Measurements from ENCODE around the gene PLEKHG4.

The PLEKHG4 gene

GRCh38 chr16:67246081-67246755, 33.1 kb upstream of the PLEKHG4 start:
- no peak for DNase-seq (ENCODE audit: low read depth in 2 of 2)

- DNase-seq (ENCODE audit: low read depth in 2 of 2) = peak in 1 of 2 donors; percentile 29
Measured at GRCh38 chr16:67246756-67247191, 32.6 kb upstream of the PLEKHG4 start.

- DNase-seq (ENCODE audit: low read depth in 2 of 2) = peak; percentile 87 to 96
Measured at GRCh38 chr16:67247192-67248072, 31.9 kb upstream of the PLEKHG4 start, which contains the start of gene FHOD1. FHOD1 (minus strand) TSS chr16:67247481; CDS start chr16:67247410, 71 bp downstream.

GRCh38 chr16:67248073-67248400, 31.3 kb upstream of the PLEKHG4 start:
- DNase-seq (ENCODE audit: low read depth in 2 of 2) = no peak

GRCh38 chr16:67248401-67249177, 30.7 kb upstream of the PLEKHG4 start, which contains the start of gene SLC9A5:
SLC9A5 (plus strand) TSS chr16:67248979; CDS start chr16:67249015, 36 bp downstream.
- DNase-seq (ENCODE audit: low read depth in 2 of 2) = no peak

DNA sequence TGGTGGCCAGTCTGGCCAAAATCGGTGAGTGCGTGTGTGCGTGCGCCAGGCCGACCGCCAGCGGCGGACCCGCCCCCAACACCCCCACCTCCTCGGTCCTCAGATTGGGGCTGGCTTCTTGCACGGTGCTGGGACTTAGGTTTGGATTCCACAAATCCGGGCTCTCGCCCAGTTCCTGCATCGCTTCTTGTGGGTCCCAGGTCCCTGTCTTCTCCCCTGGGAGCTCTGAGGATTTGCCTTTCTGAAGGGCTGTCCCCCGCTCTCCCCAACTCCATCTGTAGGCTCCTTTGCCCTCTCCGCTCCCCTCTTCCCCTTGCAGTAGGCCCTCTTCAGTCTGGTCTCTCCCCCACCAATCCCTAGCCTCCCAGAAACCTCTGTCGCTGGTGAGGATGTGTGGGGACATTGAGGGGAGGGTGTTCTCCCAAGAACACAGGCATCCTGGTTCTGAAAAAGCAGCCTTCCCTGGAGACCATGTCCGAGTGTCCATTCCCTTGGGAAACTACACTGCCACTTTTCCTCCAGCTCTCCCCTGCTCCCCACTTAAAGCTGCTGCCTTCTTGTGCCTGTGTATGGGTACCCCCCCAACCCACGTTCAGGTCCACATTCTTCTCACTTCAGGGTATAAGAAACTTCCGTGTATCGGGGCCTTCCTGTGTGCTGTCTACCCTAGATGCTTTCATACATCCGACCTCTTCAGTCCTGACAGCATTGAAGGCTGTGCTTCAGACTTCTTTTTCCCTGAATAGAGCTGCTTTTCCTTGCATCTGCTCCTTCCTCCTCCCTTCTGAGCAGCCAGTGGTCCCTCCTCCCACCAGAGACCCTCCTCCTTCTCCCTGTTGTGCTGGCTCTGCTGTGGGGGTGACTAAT, 29.9 kb upstream of the PLEKHG4 start:
- no peak for DNase-seq (ENCODE audit: low read depth in 2 of 2)

- DNase-seq (ENCODE audit: low read depth in 2 of 2) = no peak
Measured at GRCh38 chr16:67250045-67250327, 29.3 kb upstream of the PLEKHG4 start.

- no peak for DNase-seq (ENCODE audit: low read depth in 2 of 2)
Measured at GRCh38 chr16:67252609-67253497, 26.5 kb upstream of the PLEKHG4 start.

DNA sequence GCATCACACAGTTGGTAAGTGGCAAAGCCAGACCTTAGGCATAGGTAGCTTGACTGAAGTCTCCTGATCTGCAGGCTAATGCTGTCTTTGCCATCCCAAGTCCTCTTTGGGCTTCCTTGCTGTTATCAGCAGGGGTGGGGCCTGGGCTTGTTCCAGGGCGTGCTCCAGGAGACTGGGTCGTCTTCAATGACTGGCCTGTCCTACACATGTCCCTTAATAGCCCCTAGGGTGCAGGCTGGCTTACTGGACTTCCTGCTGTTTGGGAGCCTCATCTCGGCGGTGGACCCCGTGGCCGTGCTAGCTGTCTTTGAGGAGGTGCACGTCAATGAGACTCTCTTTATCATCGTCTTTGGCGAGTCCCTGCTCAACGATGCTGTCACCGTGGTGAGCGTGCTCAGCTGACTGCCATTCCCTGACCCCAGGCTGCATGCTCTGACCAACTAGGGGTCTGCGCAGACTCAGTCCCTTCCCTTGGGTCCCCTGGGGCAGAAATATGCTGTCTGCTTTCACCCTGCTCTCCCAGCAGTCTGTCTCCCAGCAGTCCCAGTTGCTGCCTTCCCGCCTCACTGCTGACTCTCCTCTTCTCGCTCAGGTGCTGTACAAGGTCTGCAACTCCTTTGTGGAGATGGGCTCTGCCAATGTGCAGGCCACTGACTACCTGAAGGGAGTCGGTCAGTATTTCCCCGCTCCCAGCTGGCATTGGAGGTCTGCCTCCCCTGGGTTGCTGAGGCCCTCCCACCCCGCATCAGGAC, 24.4 kb upstream of the PLEKHG4 start:
- no peak for DNase-seq (ENCODE audit: low read depth in 2 of 2)

GRCh38 chr16:67255553-67256221, 23.6 kb upstream of the PLEKHG4 start:
- DNase-seq (ENCODE audit: low read depth in 2 of 2) = no peak

- DNase-seq (ENCODE audit: low read depth in 2 of 2) = no peak
Measured at GRCh38 chr16:67256701-67257230, 22.6 kb upstream of the PLEKHG4 start.

DNA sequence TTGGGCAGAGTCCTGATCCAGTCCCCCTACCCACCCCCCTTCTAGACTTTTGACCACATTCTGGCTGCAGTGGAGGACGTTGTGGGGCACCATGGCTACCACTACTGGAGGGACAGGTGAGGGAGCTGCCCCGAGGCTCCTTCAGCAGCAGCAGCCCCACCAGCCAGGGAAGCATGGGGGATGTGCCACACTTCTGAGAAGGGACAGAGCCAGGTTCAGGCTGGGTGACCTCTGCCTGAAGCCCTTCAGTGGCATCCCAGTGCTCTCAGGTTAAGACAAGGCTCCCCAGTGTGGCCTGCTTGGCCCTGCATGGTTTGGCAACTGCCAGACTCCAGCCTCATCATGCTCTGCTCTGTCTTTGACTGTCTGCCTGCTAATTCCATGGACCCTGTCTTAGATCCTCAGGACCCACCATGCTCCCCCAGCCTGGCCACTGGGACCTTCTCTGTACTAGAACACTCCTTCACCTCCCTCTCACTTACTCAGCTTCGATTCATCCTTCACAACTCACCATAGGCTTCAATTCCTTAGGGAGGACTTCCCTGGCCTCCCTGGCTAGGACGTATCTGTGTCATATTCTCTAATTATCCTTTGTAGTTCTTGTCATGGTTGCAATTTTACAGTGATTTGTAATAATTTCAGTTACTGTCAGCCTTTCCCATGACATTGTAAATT, 21.7 kb upstream of the PLEKHG4 start:
- no peak for DNase-seq (ENCODE audit: low read depth in 2 of 2)

- DNase-seq (ENCODE audit: low read depth in 2 of 2) = no peak
Measured at GRCh38 chr16:67258161-67258835, 21.0 kb upstream of the PLEKHG4 start.

DNA sequence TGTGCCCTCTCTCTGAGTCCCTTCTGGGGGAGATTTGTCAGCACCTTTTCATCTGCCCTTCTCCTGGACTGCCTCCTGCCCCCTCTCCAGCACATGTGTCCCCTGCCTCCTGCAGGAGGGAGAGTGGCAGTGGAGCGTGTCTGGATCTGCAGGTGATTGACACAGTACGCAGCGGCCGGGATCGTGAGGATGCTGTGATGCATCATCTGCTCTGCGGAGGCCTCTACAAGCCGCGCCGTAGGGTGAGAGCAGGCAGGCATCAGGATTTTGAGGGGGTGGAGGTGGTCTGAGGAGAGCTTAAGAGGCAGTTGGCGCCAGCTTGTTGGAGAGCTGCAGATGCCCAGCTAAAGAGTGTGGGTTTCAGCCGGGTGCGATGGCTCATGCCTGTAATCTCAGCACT, 19.6 kb upstream of the PLEKHG4 start:
- DNase-seq (ENCODE audit: low read depth in 2 of 2) = no peak

DNA sequence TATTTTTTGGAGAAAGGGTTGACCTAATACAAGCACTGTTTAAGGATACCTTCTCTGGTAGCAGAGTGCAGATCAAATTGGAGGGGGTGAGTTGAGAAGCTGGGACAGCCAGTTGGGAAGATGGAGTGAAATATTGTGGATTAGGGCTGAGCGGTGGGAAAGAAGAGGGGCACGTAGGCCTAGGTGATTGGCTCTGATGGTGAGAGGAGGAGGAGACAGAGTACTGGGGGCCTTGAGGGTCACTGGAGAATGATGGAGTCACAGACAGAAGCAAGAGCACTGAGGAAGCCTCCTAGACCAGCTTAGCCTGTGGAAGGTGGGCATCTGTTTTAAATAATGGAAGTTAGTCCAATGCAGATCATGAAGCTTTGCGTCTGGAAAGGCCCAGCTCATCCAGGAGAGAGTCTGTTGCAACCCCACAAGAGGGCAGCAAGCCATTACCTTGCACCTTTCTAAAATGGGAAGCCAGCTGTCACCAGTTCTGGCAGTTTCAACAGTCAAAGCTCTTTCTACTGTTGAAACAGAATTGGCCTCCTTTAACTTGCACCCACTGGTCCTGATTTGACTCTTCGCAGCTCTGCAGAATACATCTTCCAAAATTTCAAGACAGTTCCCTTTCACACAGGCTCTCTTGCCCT, 18.8 kb upstream of the PLEKHG4 start:
- no peak for DNase-seq (ENCODE audit: low read depth in 2 of 2)

DNA sequence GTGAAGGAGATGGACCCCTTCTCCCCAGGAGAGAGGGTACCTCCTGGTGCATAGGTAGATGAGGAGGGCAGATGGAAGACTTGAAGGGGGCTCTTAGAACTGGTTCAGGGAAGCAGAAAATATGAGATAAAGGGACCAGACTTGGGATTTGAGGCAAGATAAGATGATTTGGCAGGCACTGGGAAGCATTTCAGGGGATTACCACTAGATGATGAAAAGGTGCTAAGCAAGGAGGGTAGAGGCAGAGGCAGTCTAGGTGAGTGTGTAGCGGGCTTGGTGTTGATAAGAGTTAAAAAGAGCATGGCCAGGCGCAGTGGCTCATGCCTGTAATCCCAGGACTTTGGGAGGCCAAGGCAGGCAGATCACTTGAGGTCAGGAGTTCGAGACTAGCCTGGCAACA, 16.1 kb upstream of the PLEKHG4 start:
- DNase-seq (ENCODE audit: low read depth in 2 of 2) = no peak

DNA sequence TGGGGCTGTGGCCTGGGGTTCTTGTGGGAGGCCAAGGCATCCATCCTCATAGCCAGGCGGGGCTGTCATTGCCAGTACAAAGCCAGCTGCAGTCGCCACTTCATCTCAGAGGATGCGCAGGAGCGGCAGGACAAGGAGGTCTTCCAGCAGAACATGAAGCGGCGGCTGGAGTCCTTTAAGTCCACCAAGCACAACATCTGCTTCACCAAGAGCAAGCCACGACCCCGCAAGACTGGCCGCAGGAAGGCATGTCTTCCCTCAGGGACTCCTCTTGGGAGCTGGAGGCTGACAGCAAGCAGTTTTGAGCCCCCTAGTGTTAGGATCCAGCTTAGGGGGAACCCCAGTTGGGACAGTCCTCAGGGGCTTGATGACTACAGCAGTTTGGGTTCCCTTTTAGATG, 15.1 kb upstream of the PLEKHG4 start:
- no peak for DNase-seq (ENCODE audit: low read depth in 2 of 2)

Measured in stimulated activated CD4-positive, alpha-beta T cell treated with anti-CD3 and anti-CD28 coated beads, Interleukin-1b, Interleukin-23, amount 100 ng/mL, for 1 hour (primary cell).